ENCODE results near the gene DGKH.

Gene DGKH

DNA sequence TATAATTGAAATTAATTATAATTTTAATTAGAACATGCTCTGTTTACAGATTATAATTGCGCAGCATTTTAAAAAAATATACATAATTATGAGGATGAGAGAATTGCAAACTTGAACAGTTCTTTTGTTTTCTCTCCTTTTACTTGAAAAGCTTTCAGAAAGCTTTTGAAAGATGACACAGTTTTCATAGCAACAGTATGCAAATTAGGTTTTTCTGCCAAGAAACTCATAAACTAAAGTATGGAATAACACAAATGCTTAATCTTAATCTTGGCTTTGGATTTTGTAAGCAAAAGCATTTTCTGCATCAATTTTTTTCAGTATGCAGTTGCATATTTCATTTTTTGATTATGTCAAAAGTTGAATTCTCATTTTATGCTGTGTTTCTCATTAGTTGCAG lies 190.7 kb downstream of the DGKH start:
- DNase-seq: no peak

DNA sequence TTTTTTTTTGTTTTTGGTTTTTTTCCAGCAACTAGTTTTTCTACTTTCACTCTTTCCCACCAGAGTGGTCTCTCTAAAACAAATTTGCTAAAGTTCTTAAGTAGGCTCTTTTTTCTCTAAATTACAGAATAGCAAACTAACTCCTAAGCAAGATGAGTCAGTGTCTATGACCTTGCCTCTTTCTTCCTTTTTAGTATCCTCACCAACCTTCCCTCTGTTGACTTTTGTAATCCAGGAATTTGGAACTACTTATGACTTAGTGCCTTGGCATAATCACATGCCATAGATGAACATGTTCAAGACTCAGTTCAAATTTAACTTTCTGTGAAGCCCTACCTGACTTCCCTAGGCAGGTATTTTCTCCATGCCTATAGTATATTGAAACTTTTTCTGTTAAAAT lies 191.2 kb downstream of the DGKH start:
- DNase-seq: no peak

DNA sequence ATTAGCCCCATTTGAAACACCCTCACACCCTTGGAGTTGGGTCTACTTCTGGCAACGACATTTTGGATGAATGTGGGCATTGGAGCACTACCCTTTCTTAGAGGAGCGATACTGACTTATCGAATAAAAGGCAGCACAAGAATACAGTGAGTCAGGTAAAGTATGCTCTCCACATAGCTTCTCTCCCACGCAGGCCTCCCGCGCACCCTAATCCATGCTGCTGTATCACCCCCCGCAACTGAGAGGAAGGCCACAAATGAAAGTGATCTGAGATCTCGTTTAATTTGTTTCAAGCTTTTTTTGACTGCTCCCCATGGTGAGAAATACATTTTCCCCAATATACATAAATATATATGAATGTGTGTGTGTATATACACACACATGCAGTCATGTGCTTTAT lies 198.1 kb downstream of the DGKH start:
- DNase-seq: no peak

DNA sequence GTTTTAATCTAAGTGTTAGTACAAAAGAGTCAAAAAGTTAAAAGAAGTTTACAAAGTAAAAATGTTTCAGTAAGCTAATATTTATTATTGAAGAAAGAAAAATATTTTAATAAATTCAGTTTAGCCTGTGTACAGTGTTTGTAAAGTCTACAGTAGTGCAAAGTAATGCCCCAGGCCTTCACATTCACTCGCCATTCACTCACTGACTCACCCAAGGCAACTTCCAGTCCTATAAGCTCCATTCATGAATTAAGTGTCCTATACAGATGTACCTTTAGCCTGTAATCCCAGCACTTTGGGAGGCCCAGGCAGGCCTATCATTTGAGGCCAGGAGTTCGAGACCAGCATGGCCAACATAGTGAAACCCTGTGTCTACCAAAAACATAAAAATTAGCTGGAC lies 199.4 kb downstream of the DGKH start:
- no peak for DNase-seq

DNA sequence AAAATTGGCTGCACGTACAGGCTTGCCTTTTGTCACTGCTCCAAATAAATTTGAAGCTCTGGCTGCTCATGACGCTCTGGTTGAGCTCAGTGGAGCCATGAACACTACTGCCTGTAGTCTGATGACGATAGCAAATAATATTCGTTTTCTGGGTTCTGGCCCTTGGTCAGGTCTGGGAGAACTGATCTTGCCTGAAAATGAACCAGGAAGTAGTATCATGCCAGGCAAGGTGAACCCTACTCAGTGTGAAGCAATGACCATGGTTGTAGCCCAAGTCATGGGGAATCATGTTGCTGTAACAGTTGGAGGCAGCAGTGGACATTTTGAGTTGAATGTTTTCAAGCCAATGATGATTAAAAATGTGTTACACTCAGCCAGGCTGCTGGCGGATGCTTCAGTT lies 207.4 kb downstream of the DGKH start:
- no peak for DNase-seq

DNA sequence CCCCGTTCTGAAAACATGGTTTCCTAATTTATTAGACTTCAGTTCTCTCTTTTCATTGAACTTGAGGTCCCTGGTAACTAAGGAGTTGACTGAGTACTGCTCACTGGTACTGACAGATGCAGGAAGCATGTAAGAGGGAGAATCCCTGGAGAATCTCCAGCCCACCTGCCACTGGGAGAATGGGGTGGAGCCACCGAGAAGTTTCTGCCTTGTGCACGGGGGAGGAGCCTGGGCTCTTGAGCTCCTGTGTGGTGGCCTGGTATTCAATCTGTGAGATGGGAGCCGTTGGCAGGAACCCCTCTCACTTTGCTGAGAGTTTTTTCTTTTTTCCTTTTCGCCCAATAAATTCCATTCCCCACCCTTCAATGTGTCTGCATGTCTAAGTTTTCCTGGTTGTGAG lies 210.3 kb downstream of the DGKH start:
- DNase-seq: no peak

DNA sequence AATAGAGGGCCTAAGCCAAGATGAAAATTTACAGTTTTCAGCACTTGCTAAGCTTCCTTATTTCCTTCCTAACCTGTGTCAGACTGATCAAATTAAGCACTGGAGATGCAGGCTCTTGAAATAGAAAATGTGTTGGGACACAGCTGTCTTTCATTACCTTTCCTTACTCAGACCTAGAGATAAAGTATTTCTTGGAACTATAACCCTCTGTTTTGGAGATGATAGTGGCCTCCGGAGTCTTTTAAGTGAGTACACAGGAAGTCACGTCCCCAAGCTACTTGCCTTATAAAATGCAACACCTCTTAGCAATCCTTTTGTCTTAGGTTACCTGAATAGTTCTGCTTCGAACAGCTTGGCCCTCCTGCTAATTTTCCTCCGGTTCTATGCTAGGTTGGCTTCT lies 211.1 kb downstream of the DGKH start:
- no peak for DNase-seq

DNA sequence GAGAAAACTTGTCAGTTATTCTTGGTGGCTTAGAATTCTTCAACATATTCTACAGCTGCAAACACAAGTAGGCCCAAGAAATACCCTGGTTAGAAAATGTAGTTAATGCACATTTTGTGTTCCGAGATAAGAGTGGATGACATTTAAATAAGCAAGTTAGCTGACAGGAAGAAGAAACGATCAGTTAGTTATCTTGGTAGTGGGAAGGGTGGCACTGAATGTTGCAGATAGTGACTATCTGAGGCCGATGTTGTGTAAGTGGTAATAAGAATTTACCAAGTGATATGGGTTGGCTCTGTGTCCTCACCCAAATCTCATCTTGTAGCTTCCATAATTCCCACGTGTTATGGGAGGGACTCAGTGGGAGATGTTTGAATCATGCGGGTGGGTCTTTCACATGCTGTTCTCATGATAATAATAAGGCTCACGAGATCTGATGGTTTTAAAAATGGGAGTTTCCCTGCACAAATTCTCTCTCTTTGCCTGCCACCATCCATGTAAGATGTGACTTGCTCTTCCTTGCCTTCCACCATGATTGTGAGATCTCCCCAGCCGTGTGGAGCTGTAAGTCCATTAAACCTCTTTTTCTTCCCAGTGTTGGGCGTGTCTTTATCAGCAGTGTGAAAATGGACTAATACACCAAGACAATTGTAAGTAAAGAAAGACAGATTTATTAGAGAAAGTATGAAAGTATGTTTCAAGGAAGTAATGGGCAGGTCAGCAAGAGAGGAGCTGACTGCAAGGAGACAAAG lies 212.6 kb downstream of the DGKH start:
- no peak for DNase-seq

DNA sequence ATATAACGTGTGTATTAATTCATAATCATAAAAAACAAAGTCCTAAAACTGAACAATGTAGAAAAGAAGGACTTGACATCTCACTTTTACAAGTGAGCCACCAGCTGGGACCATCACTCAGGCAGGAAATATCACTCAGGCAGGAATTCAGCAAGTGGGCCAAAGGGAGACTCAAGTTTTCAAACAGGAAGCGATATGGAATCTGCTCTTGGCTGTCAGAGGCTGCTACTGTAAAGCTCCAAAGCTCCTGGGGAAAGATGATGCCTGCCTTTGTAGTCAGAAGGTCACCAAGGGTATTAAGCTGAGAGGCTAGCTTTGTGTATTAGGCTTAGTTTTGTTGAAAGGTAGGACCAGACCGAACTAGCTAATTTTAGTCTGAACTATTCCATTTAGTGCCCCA lies 218.0 kb downstream of the DGKH start:
- DNase-seq: no peak

DNA sequence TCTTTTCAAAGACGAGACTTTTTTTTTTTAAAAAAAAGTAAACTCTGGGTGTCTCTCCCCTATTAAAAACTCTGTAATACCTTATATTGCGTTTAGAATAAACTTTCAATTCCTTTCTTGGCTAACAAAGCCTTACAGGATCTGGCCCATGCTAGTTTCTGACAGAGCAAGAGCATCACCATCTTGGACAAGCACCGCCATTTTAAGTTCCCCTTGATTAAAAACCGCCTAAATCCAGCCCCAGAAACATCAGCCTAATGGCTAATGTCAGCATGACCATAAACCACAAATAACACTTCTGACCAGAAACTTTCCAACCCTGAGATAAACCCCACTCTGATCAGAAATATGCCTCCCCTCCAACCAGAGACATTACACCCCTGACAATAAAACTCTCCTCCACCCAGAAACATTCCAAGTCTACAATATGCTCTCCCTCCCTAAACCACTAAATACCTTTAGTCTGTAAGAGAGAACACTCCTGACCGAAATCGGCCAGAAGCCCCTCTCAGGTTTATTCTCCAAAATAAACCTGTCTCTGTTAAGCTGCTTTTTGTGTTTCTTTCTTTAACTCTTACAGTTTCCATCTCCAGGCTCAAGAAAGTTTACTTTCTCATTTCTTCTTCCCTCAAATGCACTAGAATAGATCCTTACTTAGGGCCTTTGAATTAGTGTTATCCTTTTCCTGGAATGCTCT lies 221.9 kb downstream of the DGKH start:
- DNase-seq: no peak

DNA sequence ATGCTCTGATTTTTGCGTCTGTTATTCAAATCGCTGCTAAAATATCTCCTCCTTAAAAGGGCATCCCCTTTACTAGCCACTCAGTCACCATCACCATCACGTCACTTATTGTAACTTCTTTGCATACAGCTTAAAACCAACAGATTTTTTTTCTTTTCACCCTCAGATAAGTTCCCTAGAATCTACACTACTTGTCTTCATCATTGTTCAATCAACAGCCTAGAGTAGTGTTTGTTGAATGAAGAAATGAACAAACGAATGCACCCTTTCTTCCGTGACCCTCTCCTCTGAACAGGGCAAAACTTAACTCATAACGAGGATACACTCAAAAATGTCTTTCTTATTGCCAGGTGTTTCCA lies 222.4 kb downstream of the DGKH start:
- no peak for DNase-seq

DNA sequence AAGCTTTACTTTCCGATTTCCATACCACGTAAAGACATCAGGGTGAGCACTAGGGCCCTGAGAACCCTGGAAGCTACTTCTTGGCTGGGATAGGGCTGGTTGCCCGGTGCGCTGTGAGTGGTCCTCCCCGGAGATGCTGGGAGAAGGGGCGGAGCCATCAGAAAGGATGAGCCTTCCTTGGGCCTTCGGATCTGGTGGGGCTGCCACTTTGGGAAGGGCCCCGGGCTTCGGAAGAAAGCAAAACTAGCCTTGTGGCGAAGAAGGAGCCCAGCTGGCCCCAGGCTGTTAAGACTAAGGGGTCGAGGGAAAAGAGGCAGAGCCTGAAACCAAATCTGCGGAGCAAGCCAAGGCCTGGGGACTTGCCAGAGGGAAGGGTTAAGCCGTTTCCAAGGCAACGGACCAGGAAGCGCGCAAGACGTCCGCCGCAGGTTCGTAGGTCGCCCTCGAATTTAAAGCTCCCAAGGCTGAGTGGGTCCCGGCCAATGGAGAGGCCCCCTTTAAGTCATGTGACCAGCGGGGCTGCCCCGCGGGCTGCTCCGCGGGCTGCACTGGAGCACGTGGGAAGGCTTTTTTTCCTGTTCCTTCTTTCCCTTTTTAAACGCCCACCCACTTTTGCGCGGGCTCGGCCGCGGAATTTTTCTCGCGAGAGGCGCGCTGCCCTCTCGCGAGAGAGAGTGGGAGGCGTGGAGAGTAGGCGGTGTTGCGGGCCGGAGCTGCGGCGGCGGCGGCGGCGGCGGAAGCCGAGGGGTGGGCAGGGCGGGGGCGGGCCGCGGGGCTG lies 223.1 kb downstream of the DGKH start:
- peak; percentile 87 for DNase-seq

DNA sequence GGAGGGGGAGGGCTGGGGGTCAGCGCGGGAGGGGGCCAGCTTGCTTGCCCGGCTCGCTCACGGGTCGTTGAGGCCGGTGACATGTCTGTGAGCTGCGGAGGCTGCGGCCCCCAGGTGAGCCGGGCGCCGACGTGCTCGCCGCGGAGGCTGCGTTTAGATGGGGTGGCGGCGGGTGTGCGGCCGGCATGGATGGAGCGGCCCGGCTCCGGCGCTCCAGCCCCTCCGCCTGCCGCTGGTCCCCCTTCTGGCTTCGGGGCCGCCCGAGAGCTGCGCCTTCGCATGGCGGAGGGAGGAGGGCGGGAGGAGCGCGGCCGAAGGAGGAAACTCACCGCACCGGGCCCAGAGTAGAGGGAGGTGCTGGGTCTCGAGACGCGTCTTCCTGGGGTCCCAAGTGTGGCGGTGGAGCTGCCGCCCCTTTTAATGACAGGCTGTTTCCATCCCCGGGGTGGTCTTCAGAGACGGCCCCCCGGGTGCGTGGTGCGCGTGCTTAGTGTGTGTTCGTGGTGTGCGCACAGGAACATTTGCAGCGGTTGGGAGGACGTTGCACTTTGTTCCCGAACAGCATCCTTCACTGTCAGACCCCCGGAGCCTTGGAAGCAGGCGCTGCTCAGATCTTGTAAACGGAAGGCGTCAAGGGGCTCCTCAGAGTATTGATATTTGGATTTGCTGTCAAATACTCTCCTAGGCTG lies 223.8 kb downstream of the DGKH start, which contains the start of gene AKAP11:
AKAP11 (plus strand) TSS at position 38 of the 689 bp plus-strand sequence. CDS start 14,197 bp downstream, outside the sequence.
- DNase-seq: peak; percentile 45

DNA sequence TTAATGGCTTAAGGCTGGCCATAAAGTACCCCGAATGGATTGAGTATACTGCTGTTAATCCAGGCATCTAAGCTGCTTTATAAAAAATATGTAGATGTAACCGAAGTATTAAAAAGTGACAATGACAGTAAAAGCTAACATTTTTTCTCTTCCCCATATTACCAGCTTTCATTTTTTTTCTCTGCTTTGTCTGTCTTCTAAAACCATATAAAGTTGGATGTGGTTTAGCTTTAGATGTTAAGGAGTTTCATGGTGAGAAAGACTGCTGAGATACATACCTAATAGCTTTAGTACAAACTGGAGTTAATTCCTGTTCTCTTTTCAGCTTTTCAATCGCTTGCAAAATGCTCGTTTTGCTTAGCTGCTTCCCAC lies 224.3 kb downstream of the DGKH start:
- no peak for DNase-seq

DNA sequence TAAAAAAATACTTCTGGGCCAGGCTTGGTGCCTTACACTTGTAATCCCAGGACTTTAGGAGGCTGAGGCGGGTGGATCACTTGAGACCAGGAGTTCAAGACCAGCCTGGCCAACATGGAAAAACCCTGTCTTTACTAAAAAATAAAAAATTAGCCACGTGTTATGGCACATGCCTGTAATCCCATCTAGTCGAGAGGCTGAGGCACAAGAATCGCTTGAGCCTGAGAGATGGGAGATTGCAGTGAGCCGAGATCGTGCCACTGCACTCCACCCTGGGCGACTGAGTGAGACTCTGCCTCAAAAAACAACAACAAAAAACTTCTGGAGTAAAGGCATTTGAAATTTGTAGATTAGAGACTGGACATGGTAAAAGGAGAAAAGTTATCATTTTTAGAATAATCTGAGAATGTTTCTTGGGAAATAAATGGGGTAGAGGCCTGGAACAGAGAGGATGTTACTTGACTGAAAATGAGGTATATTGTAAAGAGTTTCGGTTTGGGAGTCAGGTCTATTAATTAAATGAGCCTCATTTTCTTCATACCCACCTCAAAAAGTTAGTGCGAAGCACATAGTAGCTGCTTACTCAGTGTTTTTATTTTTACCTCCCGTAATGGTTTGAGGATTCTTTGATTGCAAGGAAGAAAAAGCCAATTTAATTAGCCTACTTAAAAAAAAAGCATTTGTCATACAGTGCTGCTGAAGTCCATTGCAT lies 226.1 kb downstream of the DGKH start:
- no peak for DNase-seq

DNA sequence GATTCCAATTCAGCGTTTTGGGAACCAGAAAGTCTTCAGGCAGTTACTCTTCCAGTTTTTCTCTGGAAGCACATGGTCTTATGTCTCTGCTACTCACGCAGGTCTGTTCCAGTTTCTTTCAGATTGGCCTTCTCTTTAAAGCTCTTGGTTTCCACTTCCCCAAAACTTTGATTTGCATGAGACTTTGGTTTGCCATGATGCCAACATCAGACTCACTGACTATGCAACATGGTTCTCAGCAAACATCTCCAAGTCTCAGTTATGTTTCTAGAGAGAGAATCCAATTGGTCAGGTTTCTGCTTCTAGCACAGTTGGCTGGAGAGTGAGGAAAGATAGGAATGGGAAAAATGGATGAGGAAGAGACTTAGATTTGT lies 226.6 kb downstream of the DGKH start:
- no peak for DNase-seq

DNA sequence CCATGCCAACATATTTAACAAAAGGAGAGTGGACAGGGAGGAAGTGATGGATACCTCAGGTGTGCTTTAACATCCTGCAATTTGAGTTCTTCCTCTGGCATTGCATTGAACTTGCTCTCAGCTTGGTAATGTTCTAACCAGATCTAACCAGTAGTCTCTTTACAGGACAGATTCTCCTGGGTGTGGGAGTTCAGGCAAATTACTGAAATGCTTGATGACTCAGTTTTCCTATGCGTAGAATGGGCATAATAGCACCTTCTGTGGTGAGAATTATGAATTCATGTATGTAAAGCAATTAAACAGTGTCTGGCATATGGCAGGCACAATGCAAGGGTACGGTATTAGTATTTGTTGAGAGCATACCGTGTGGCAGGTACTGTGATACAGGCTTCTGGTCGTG lies 227.1 kb downstream of the DGKH start:
- no peak for DNase-seq

DNA sequence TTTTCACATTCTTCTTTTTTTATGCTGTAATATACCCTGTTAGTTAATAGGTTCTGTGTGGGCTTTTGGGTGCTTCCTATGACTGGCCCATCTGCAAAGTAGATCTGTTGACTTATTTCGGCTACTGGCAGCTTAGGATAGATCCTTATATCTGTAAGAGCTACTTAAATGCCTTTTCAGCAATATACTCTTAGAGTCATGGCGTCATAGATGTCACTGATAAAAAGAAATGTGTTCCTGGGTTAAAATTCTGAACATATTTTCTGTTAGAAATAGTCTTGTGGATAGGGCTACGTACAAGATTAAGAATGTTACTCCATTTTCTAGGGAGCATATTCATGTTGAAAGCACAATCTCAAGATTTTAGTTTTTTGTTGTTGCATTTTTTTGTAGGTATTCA lies 228.2 kb downstream of the DGKH start:
- no peak for DNase-seq

DNA sequence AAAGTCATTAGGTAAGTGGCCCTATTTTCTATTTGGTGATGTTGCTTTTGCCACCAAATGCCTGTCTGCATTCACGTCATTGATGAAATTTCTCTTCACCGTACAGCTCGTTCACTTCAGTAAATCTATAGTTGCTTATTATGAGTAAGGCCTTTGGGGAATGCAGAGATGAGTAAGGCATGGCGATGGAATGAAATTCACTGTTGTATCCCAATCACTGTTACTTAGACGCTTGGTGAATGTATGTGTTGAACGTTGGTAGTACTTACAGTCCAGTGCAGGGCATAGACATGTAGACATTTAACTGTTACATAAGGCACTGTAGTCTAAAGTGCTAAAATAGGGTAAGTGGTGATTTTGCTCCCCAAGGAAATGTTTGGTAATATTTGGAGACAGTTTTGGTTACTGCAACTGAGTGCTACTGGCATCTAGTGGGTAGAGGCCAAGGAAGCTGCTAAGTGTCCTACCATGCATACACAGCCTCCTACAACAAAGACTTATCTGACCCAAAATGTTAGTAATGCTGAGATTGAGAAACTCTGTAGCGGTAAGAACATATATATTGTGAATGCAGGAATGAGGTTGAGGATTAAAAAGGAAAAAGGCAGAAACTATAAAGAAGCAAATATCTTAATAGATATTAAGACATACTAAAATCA lies 229.3 kb downstream of the DGKH start:
- no peak for DNase-seq

DNA sequence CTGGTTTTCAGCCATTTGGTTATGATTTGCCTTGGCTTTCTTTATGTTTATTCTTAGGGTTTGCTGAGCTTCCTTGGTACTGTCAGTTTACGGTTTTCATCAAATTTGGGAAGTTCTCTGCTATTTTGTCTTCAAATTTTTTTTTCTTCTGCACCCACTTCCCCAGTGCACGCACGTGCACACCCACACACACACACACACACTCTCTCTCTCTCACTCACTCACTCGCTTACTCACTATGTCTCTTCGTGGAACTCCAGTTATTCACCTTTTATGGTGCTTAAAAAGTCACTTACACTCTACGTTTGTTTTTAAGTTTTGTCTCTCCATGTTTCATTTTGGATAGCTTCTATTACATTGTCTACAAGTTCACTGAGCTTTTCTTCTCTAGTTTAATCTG lies 230.6 kb downstream of the DGKH start:
- no peak for DNase-seq

DNA sequence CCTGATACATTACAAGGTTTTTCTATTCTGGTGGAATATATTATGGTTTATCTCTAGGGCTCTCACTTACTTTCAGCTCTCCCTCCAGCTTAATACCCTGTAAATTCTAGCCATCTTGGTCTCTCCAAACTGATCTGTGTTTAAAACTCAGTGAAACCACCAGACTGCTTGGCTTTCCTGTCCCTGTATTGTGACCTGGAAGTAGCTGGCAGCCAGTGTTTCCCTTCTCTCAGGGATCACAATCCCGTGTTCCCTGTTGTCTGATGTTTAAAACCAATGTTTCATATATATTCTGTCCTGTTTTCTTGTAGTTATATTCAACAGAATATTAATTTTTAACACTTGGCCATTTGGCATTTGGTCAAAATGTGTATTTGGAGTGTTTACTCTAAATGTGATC lies 231.5 kb downstream of the DGKH start:
- DNase-seq: no peak

DNA sequence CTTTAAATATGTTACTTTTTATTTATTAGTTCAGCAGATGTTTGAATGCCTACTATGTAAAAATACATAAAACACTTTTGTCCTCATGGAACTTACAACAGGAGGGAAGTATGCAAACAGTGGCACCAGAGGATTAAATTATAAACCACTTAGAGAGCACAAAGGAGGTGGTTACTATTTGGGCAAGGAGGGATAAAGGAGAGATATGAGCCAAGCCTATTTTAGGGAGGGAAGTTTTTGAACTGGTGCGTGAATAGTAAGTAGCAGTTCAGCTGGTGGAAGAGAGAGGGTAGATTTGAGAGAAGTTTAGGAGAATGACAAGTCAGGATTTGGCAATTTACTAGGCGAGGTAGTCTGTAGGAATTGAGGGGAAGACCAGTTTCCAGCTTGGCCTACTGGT lies 232.1 kb downstream of the DGKH start:
- DNase-seq: no peak
